ENCODE results near the gene RGS11. TPM values are rescaled to one million over a fixed set of nuclear protein-coding genes. Genes with fewer than 3 reads are reported as not detected.

RGS11 gene
- total RNA-seq, 1 experiment from 2014 or later: 10.2 TPM

GRCh38 chr16:289395-289997, 13.8 kb upstream of the RGS11 start:
- ATAC-seq (no peak), DNase-seq (ENCODE audit: low read depth, low spot score) (no peak)
- H3K4me3 ChIP-seq (ENCODE audit: low read depth in 2 of 2, low read length in 2 of 2): no peak overlapping the region
- BruUV-seq (replicated peaks): no TSS peak
- no peaks in the 10 kb centered on the region for H3K36me3 ChIP-seq (ENCODE audit: control insufficient read depth, insufficient read depth, low read length)
- no peaks in the 10 kb centered on the region for H3K9me3 ChIP-seq (ENCODE audit: control insufficient read depth, insufficient read depth, low read depth, low read length)
- intact Hi-C loops (cut with micrococcal nuclease; ENCODE audit: unreplicated experiment) (no loop called here), in situ Hi-C loops (cut with HindIII; ENCODE audit: low pct_unique_long_range_greater_than_20kb, low sequenced_read_pairs) (no loop called here)
- no peaks in the 10 kb centered on the region for H3K4me1 ChIP-seq (ENCODE audit: control insufficient read depth, insufficient read depth, low read length)
- TF ChIP-seq POLR2AphosphoS5 (IDR thresholded peaks at IDR 0.05; ENCODE audit: low read depth, low read length) (no peak), REST (IDR thresholded peaks at IDR 0.05; ENCODE audit: insufficient read depth in 1 of 2, low read depth in 2 of 2, low read length in 1 of 2) (no peak), TCF7L2 (IDR thresholded peaks at IDR 0.05; ENCODE audit: low read depth, low read length) (no peak), SIN3A (IDR thresholded peaks at IDR 0.05; ENCODE audit: borderline replicate concordance, insufficient read depth, low read depth, low read length) (no peak), CTCF (IDR thresholded peaks at IDR 0.05) (no peak)
- H3K27ac ChIP-seq (ENCODE audit: low read length): no peak overlapping the region
- CTCF ChIA-PET: no interaction called here
- POLR2A ChIA-PET: no interaction called here
- no peaks in the 10 kb centered on the region for H3K27me3 ChIP-seq (ENCODE audit: control insufficient read depth, insufficient read depth, low read length)

- ChIA-PET CTCF (interaction anchor here (0.6 kb wide), 2 partner anchors 57 to 255 kb away, joined by 5 to 6 read pairs; no protein-coding TSS in a partner anchor), POLR2A (no interaction called here)
- H3K27me3 ChIP-seq (ENCODE audit: control insufficient read depth, insufficient read depth, low read length): no peaks in the 10 kb centered on the region
- intact Hi-C loops (cut with micrococcal nuclease; ENCODE audit: unreplicated experiment): no loop called here
- no peaks in the 10 kb centered on the region for H3K9me3 ChIP-seq (ENCODE audit: control insufficient read depth, insufficient read depth, low read depth, low read length)
- ATAC-seq (no peak), DNase-seq (ENCODE audit: low read depth, low spot score) (no peak)
- H3K27ac ChIP-seq (ENCODE audit: low read length): no peak overlapping the region
- H3K4me3 ChIP-seq (ENCODE audit: low read depth in 2 of 2, low read length in 2 of 2): no peak overlapping the region
- H3K36me3 ChIP-seq (ENCODE audit: control insufficient read depth, insufficient read depth, low read length): no peaks in the 10 kb centered on the region
- TF ChIP-seq REST (IDR thresholded peaks at IDR 0.05; ENCODE audit: insufficient read depth in 1 of 2, low read depth in 2 of 2, low read length in 1 of 2) (no peak), POLR2AphosphoS5 (IDR thresholded peaks at IDR 0.05; ENCODE audit: low read depth, low read length) (no peak), SIN3A (IDR thresholded peaks at IDR 0.05; ENCODE audit: borderline replicate concordance, insufficient read depth, low read depth, low read length) (no peak), TCF7L2 (IDR thresholded peaks at IDR 0.05; ENCODE audit: low read depth, low read length) (no peak), CTCF (IDR thresholded peaks at IDR 0.05) (no peak)
- H3K4me1 ChIP-seq (ENCODE audit: control insufficient read depth, insufficient read depth, low read length): no peaks in the 10 kb centered on the region
- in situ Hi-C loops (cut with HindIII; ENCODE audit: low pct_unique_long_range_greater_than_20kb, low sequenced_read_pairs): no loop called here
- no TSS peak for BruUV-seq (replicated peaks)
Measured at GRCh38 chr16:287981-288920, 12.5 kb upstream of the RGS11 start.

Measured in Panc1 (cell line).